Testis (tissue), 2 donors: Measurements from ENCODE around the gene ZSCAN12.

ENCODE experiments used
- POLR2A ChIP-seq: fragments of 450-650 bp; IDR thresholded peaks from one replicate; pipeline ENCODE4 v1.6.1; 2017; ENCODE audit warnings: antibody characterized with exemption, mild to moderate bottlenecking, moderate library complexity
- TF ChIP-seq, protein P1 (sequence below), 3 experiments: fragments of 450-650 bp in 2 of 3; fragments of 200-600 bp in 1 of 3; sonication (generic) in 1 of 3; IDR thresholded peaks; one replicate each; pipeline ENCODE4 v1.5.1; 2016 to 2019; ENCODE audit warnings: antibody characterized with exemption in 3 of 3, mild to moderate bottlenecking in 2 of 3, moderate library complexity in 1 of 3

DNA sequence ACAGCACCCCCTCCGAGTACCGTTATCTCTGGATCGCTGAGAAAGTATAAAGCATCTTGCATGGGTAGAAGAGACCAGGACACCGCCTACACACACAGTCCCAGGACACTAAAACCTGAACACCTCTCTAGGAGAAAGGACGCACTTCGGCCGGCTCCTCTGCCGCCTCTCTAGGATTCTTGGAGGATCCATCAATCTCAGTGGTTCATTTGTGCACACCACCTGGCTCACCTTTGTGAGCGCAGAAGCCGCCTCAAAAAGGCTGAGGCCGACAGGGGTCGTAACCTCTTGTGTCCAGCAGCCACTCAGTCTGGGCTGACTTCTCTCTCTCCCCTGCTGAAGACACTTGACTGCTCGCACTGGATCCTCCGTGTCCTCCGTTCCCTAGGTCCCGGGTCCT is 30.2 kb upstream of the ZSCAN12 start:
- TF ChIP-seq, protein P1, sequence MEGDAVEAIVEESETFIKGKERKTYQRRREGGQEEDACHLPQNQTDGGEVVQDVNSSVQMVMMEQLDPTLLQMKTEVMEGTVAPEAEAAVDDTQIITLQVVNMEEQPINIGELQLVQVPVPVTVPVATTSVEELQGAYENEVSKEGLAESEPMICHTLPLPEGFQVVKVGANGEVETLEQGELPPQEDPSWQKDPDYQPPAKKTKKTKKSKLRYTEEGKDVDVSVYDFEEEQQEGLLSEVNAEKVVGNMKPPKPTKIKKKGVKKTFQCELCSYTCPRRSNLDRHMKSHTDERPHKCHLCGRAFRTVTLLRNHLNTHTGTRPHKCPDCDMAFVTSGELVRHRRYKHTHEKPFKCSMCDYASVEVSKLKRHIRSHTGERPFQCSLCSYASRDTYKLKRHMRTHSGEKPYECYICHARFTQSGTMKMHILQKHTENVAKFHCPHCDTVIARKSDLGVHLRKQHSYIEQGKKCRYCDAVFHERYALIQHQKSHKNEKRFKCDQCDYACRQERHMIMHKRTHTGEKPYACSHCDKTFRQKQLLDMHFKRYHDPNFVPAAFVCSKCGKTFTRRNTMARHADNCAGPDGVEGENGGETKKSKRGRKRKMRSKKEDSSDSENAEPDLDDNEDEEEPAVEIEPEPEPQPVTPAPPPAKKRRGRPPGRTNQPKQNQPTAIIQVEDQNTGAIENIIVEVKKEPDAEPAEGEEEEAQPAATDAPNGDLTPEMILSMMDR (IDR thresholded peaks at IDR 0.05): no peak
- TF ChIP-seq POLR2A: no peak
